CD4-positive, alpha-beta T cell treated with Interleukin-15 for 1 hour (primary cell): ENCODE measurements around the gene C11orf98.
"Not testable (repeated sequence)": the region's sequence is repeated elsewhere in the genome, so short reads cannot be mapped to it uniquely, and the experiment has no call there.

Experiments
- DNase-seq: peaks from one replicate; pipeline ENCODE4 v3.0.0-alpha.2; 2020

Gene C11orf98

GRCh38 chr11:62648967-62649364 is 16.0 kb downstream of the C11orf98 start:
- no peak for DNase-seq

- DNase-seq: no peak
Observed at GRCh38 chr11:62648185-62648966, 16.6 kb downstream of the C11orf98 start.

- DNase-seq: no peak
Observed at GRCh38 chr11:62647609-62648005, 17.4 kb downstream of the C11orf98 start.

- DNase-seq: no peak
Observed at GRCh38 chr11:62646825-62647608, 18.0 kb downstream of the C11orf98 start.

- DNase-seq: peak; percentile 98
Observed at GRCh38 chr11:62645946-62646824, 18.8 kb downstream of the C11orf98 start, which contains the start of gene GANAB. Gene GANAB (minus strand): TSS chr11:62646613. CDS start chr11:62646599, 14 bp downstream.

- no peak for DNase-seq
Observed at GRCh38 chr11:62645671-62645945, 19.4 kb downstream of the C11orf98 start.

GRCh38 chr11:62644220-62644619 is 20.8 kb downstream of the C11orf98 start:
- DNase-seq: no peak

- DNase-seq: no peak
Observed at GRCh38 chr11:62632492-62632891, 32.5 kb downstream of the C11orf98 start.

- no peak for DNase-seq
Observed at GRCh38 chr11:62627713-62628112, 37.3 kb downstream of the C11orf98 start.

- no peak for DNase-seq
Observed at GRCh38 chr11:62622476-62623089, 42.4 kb downstream of the C11orf98 start.

GRCh38 chr11:62621567-62622470 is 43.2 kb downstream of the C11orf98 start, which contains the start of gene B3GAT3:
Gene B3GAT3 (minus strand): TSS chr11:62621986. CDS start chr11:62621947, 39 bp downstream.
- peak; percentile 99 for DNase-seq

- DNase-seq: no peak
Observed at GRCh38 chr11:62621027-62621566, 43.9 kb downstream of the C11orf98 start.

- not testable (repeated sequence) for DNase-seq
Observed at GRCh38 chr11:62616957-62617356, 48.1 kb downstream of the C11orf98 start.

GRCh38 chr11:62615521-62615920 is 49.5 kb downstream of the C11orf98 start:
- no peak for DNase-seq

- no peak for DNase-seq
Observed at GRCh38 chr11:62614275-62614674, 50.7 kb downstream of the C11orf98 start.

- DNase-seq: no peak
Observed at GRCh38 chr11:62613291-62613778, 51.7 kb downstream of the C11orf98 start.
